Testis (tissue), 2 donors: ENCODE data around the gene FBXL17.

Experiments used
- POLR2A ChIP-seq: fragments of 450-650 bp; IDR thresholded peaks from one replicate; pipeline ENCODE4 v1.6.1; 2017; ENCODE audit warnings: antibody characterized with exemption, mild to moderate bottlenecking, moderate library complexity
- TF ChIP-seq, protein P1 (sequence below), 3 experiments: fragments of 450-650 bp in 2 of 3; fragments of 200-600 bp in 1 of 3; sonication (generic) in 1 of 3; IDR thresholded peaks; one replicate each; pipeline ENCODE4 v1.5.1; 2016 to 2019; ENCODE audit warnings: antibody characterized with exemption in 3 of 3, mild to moderate bottlenecking in 2 of 3, moderate library complexity in 1 of 3

DNA sequence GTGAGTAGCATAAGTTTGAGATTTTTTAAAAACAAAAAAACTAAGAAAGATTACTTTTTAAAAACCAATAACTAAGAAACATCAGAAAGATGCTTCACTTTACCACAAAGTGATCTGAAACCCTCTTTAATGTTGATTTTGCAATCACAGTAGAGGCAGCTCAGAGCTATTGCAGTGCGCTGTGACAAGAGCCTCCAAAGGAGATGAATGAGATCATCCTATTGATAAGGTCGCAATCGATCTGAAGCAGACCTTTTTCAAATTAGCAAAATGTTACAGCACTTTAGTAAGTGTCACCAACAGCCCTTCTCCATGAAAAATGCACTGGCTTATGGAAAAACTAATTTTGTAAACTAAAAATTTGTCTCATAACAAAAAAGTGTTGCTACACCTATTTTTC lies 426.6 kb downstream of the FBXL17 start:
- TF ChIP-seq, protein P1, sequence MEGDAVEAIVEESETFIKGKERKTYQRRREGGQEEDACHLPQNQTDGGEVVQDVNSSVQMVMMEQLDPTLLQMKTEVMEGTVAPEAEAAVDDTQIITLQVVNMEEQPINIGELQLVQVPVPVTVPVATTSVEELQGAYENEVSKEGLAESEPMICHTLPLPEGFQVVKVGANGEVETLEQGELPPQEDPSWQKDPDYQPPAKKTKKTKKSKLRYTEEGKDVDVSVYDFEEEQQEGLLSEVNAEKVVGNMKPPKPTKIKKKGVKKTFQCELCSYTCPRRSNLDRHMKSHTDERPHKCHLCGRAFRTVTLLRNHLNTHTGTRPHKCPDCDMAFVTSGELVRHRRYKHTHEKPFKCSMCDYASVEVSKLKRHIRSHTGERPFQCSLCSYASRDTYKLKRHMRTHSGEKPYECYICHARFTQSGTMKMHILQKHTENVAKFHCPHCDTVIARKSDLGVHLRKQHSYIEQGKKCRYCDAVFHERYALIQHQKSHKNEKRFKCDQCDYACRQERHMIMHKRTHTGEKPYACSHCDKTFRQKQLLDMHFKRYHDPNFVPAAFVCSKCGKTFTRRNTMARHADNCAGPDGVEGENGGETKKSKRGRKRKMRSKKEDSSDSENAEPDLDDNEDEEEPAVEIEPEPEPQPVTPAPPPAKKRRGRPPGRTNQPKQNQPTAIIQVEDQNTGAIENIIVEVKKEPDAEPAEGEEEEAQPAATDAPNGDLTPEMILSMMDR (IDR thresholded peaks at IDR 0.05): no peak
- TF ChIP-seq POLR2A: no peak
